Neural crest cell (in vitro differentiated cells): ENCODE measurements around the gene CIITA. TPM values are rescaled to one million over a fixed set of nuclear protein-coding genes. Genes with fewer than 3 reads are reported as not detected.
A peak's percentile ranks its signal among the peaks of the same experiment; 100 is the strongest.

Source experiments
- DNase-seq: peaks from one replicate; pipeline ENCODE4 v3.0.0; 2021; ENCODE audit warnings: low read depth, mixed read lengths, low spot score
- H3K27ac Mint-ChIP-seq: one replicate; pipeline ENCODE4 v1.8.0; 2021; ENCODE audit warnings: mild to moderate bottlenecking, mixed read lengths; ENCODE audit not compliant: unreplicated experiment
- H3K27me3 Mint-ChIP-seq: 2 replicates; pipeline ENCODE4 v1.8.0; 2021; ENCODE audit warnings: low read depth, mild to moderate bottlenecking, mixed read lengths
- H3K36me3 Mint-ChIP-seq: 2 replicates; pipeline ENCODE4 v1.8.0; 2021; ENCODE audit warnings: low read depth, mild to moderate bottlenecking, mixed read lengths
- H3K4me1 Mint-ChIP-seq: 2 replicates; pipeline ENCODE4 v1.8.0; 2021; ENCODE audit warnings: mixed read lengths
- H3K4me3 Mint-ChIP-seq: one replicate; pipeline ENCODE4 v1.8.0; 2021; ENCODE audit warnings: mild to moderate bottlenecking, mixed read lengths
- H3K9me3 Mint-ChIP-seq: 2 replicates; pipeline ENCODE4 v1.8.0; 2021; ENCODE audit warnings: mixed read lengths
- total RNA-seq: library from RNA; stranded (reverse); gene quantifications from 2 replicates; pipeline ENCODE4 v1.2.1, GENCODE V29; 2021
- TF ChIP-seq, protein P1 (sequence below): fragments of 200-600 bp; sonication (generic); conservative IDR thresholded peaks from 2 replicates; pipeline ENCODE4 v1.5.0; 2021; ENCODE audit warnings: antibody characterized with exemption, mild to moderate bottlenecking

Gene CIITA
- total RNA-seq, 1 donor from 2014 or later: not detected

GRCh38 chr16:10980813-10981212 is 103.8 kb downstream of the CIITA start:
- TF ChIP-seq, protein P1, sequence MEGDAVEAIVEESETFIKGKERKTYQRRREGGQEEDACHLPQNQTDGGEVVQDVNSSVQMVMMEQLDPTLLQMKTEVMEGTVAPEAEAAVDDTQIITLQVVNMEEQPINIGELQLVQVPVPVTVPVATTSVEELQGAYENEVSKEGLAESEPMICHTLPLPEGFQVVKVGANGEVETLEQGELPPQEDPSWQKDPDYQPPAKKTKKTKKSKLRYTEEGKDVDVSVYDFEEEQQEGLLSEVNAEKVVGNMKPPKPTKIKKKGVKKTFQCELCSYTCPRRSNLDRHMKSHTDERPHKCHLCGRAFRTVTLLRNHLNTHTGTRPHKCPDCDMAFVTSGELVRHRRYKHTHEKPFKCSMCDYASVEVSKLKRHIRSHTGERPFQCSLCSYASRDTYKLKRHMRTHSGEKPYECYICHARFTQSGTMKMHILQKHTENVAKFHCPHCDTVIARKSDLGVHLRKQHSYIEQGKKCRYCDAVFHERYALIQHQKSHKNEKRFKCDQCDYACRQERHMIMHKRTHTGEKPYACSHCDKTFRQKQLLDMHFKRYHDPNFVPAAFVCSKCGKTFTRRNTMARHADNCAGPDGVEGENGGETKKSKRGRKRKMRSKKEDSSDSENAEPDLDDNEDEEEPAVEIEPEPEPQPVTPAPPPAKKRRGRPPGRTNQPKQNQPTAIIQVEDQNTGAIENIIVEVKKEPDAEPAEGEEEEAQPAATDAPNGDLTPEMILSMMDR: no peak
- H3K27me3 Mint-ChIP-seq: no peaks in the 10 kb centered on the region
- no peak overlapping the region for H3K27ac Mint-ChIP-seq
- peaks cover 31% of the 10 kb centered on the region for H3K4me1 Mint-ChIP-seq
- no peak overlapping the region for H3K4me3 Mint-ChIP-seq
- no peaks in the 10 kb centered on the region for H3K36me3 Mint-ChIP-seq
- no peak for DNase-seq
- H3K9me3 Mint-ChIP-seq: no peaks in the 10 kb centered on the region

DNA sequence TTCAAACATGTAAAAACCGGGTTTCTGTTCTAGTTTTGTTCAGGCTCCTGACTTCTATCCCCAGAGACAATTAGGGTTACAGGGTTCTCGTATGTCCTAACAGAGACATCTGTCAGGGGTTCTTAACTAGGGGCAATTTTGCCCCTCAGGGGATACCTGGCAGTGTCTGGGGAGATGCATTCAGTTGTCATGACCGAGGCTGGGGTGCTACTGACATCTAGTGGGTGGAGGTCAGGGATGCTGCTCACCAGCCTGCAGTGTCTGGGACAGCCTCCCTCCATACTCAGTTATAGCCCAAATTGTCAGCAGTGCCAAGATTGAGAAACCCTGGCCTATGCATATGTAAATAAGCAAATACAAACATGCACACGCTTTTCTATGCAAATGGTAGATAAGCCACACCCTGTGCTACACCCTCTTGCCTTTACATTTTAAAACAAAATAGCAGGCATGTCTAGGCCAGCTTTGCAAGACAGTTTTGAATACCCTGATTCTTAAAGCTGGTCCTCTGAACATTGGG is 104.8 kb downstream of the CIITA start:
- peaks cover 24% of the 10 kb centered on the region for H3K4me1 Mint-ChIP-seq
- H3K36me3 Mint-ChIP-seq: no peaks in the 10 kb centered on the region
- H3K27me3 Mint-ChIP-seq: no peaks in the 10 kb centered on the region
- TF ChIP-seq, protein P1: peak; percentile 41
- H3K4me3 Mint-ChIP-seq: no peak overlapping the region
- H3K27ac Mint-ChIP-seq: no peak overlapping the region
- DNase-seq: no peak
- H3K9me3 Mint-ChIP-seq: no peaks in the 10 kb centered on the region

- DNase-seq: no peak
- H3K9me3 Mint-ChIP-seq: no peaks in the 10 kb centered on the region
- no peak overlapping the region for H3K27ac Mint-ChIP-seq
- no peak overlapping the region for H3K4me3 Mint-ChIP-seq
- no peaks in the 10 kb centered on the region for H3K36me3 Mint-ChIP-seq
- TF ChIP-seq, protein P1: no peak
- H3K27me3 Mint-ChIP-seq: no peaks in the 10 kb centered on the region
- H3K4me1 Mint-ChIP-seq: peaks cover 25% of the 10 kb centered on the region
Measured at GRCh38 chr16:10982465-10983150, 105.6 kb downstream of the CIITA start.

GRCh38 chr16:10983159-10983558 is 106.2 kb downstream of the CIITA start:
- no peaks in the 10 kb centered on the region for H3K36me3 Mint-ChIP-seq
- no peak for DNase-seq
- H3K4me1 Mint-ChIP-seq: peaks cover 27% of the 10 kb centered on the region
- no peaks in the 10 kb centered on the region for H3K9me3 Mint-ChIP-seq
- no peak overlapping the region for H3K27ac Mint-ChIP-seq
- TF ChIP-seq, protein P1: no peak
- no peaks in the 10 kb centered on the region for H3K27me3 Mint-ChIP-seq
- H3K4me3 Mint-ChIP-seq: no peak overlapping the region

DNA sequence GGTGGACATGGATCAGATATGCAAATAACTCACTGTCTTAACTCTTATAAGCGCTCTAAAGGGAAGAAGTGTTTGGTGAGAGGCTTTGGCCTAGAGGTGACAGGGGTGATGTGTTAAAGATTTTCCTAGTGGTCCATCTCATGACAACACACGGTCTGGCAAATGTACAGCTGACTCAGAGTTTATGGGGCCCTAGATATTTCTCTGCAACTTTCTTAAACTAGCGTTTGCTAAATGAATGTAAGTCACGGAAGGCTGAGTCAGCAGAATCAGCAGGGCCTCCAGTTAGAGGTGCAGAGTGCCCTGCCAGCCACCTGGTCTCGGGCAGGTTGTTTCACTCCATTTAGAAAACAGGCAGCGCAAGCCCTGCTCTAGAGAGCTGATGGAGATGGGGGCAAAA is 107.5 kb downstream of the CIITA start:
- TF ChIP-seq, protein P1: no peak
- Mint-ChIP-seq H3K27ac (no peak overlapping the region), H3K4me1 (peaks cover 13% of the 10 kb centered on the region), H3K27me3 (no peaks in the 10 kb centered on the region), H3K4me3 (no peak overlapping the region), H3K9me3 (no peaks in the 10 kb centered on the region), H3K36me3 (no peaks in the 10 kb centered on the region)
- no peak for DNase-seq

Other genes with a start within 250 kb of the CIITA start
- gene TEKT5, start 182.3 kb upstream of the CIITA start, total RNA-seq: 0.25 and 0.68 TPM in 2 replicates
- 32.9 and 38.6 TPM in 2 replicates for gene NUBP1, start 133.4 kb upstream of the CIITA start, total RNA-seq
- 6.9 and 7.7 TPM in 2 replicates for gene TVP23A, start 58.4 kb upstream of the CIITA start, total RNA-seq
- 35.6 and 38.3 TPM in 2 replicates for gene DEXI, start 65.3 kb downstream of the CIITA start, total RNA-seq
- gene CLEC16A, start 67.4 kb downstream of the CIITA start, total RNA-seq: 21.3 and 26.0 TPM in 2 replicates